ENCODE data around the gene DLGAP4.

Gene DLGAP4

GRCh38 chr20:36490191-36490590, 184.1 kb downstream of the DLGAP4 start:
- no peak overlapping the region for H3K4me3 ChIP-seq (ENCODE audit: low read depth, low read length)
- in situ Hi-C loops (cut with HindIII; ENCODE audit: low sequenced_read_pairs) = loop anchor here (25.0 kb wide), 1 partner anchor 272 kb away; the partner anchor contains the start of gene DSN1
- TF ChIP-seq CTCF (IDR thresholded peaks at IDR 0.05; ENCODE audit: low read depth, low read length, missing control alignments) = no peak
- DNase-seq (ENCODE audit: low read depth) = no peak

GRCh38 chr20:36491901-36492617, 185.9 kb downstream of the DLGAP4 start:
- no peak overlapping the region for H3K4me3 ChIP-seq (ENCODE audit: low read depth, low read length)
- TF ChIP-seq CTCF (IDR thresholded peaks at IDR 0.05; ENCODE audit: low read depth, low read length, missing control alignments) = no peak
- peak; percentile 36 for DNase-seq (ENCODE audit: low read depth)
- in situ Hi-C loops (cut with HindIII; ENCODE audit: low sequenced_read_pairs) = loop anchor here (25.0 kb wide), 1 partner anchor 270 kb away; the partner anchor contains the start of gene DSN1

- no peak for DNase-seq (ENCODE audit: low read depth)
- in situ Hi-C loops (cut with HindIII; ENCODE audit: low sequenced_read_pairs) = loop anchor here (25.0 kb wide), 1 partner anchor 269 kb away; the partner anchor contains the start of gene DSN1
- peak; percentile 23 for TF ChIP-seq CTCF (IDR thresholded peaks at IDR 0.05; ENCODE audit: low read depth, low read length, missing control alignments)
These were observed 187.1 kb downstream of the DLGAP4 start for GRCh38 chr20:36493051-36493800.

GRCh38 chr20:36493801-36494114, 187.6 kb downstream of the DLGAP4 start:
- in situ Hi-C loops (cut with HindIII; ENCODE audit: low sequenced_read_pairs) = loop anchor here (25.0 kb wide), 1 partner anchor 269 kb away; the partner anchor contains the start of gene DSN1
- H3K4me3 ChIP-seq (ENCODE audit: low read depth, low read length) = no peak overlapping the region
- TF ChIP-seq CTCF (IDR thresholded peaks at IDR 0.05; ENCODE audit: low read depth, low read length, missing control alignments) = no peak
- peak; percentile 84 for DNase-seq (ENCODE audit: low read depth)

More at GRCh38 chr20:36493051-36493800, 187.1 kb downstream of the DLGAP4 start:
- no peak overlapping the region for H3K4me3 ChIP-seq (ENCODE audit: low read depth, low read length)

GRCh38 chr20:36496707-36497669, 190.8 kb downstream of the DLGAP4 start:
- TF ChIP-seq CTCF (IDR thresholded peaks at IDR 0.05; ENCODE audit: low read depth, low read length, missing control alignments) = no peak
- DNase-seq (ENCODE audit: low read depth) = no peak
- H3K4me3 ChIP-seq (ENCODE audit: low read depth, low read length) = no peak overlapping the region
- in situ Hi-C loops (cut with HindIII; ENCODE audit: low sequenced_read_pairs) = loop anchor here (25.0 kb wide), 1 partner anchor 265 kb away; the partner anchor contains the start of gene DSN1

- in situ Hi-C loops (cut with HindIII; ENCODE audit: low sequenced_read_pairs) = loop anchor here (25.0 kb wide), 1 partner anchor 264 kb away; the partner anchor contains the start of gene DSN1
- DNase-seq (ENCODE audit: low read depth) = peak; percentile 29
- H3K4me3 ChIP-seq (ENCODE audit: low read depth, low read length) = no peak overlapping the region
- TF ChIP-seq CTCF (IDR thresholded peaks at IDR 0.05; ENCODE audit: low read depth, low read length, missing control alignments) = no peak
These were observed 191.7 kb downstream of the DLGAP4 start for GRCh38 chr20:36497856-36498255.

Measured in astrocyte of the cerebellum (primary cell).